HAP-1 (cell line): Measurements from ENCODE around the gene NXPH4.

ENCODE experiments used
- DNase-seq, 2 experiments: peaks; one replicate each; pipeline ENCODE4 v3.0.0-alpha.2; 2016 to 2020; ENCODE audit warnings: low spot score in 2 of 2
- H3K27me3 ChIP-seq: fragments of 250-450 bp; sonication (Bioruptor Pico); 2 replicates; pipeline ENCODE4 v1.5.1; 2020; ENCODE audit warnings: low read depth, mild to moderate bottlenecking, moderate library complexity
- H3K36me3 ChIP-seq: fragments of 250-450 bp; sonication (Bioruptor Pico); replicated peaks from 2 replicates; pipeline ENCODE4 v1.5.1; 2020; ENCODE audit warnings: mild to moderate bottlenecking
- H3K4me1 ChIP-seq: fragments of 250-450 bp; sonication (Bioruptor Pico); 2 replicates; pipeline ENCODE4 v1.5.1; 2020; ENCODE audit warnings: mild to moderate bottlenecking
- H3K4me3 ChIP-seq: fragments of 250-450 bp; sonication (Bioruptor Pico); 2 replicates; pipeline ENCODE4 v1.5.1; 2020; ENCODE audit warnings: mild to moderate bottlenecking, moderate library complexity
- H3K9me3 ChIP-seq: fragments of 250-450 bp; sonication (Bioruptor Pico); 2 replicates; pipeline ENCODE4 v1.5.1; 2020; ENCODE audit warnings: mild to moderate bottlenecking, moderate library complexity
- in situ Hi-C: fragments of 300-500 bp; cut with MboI; formaldehyde crosslinking; loops from 3 replicates; pipeline ENCODE4 v1.14.3; 2020; ENCODE audit warnings: low sequenced_read_pairs, inconsistent platforms, mixed read lengths

NXPH4 gene

GRCh38 chr12:57237932-57238853 lies 21.6 kb downstream of the NXPH4 start:
- in situ Hi-C loops = no loop called here
- Histone ChIP-seq H3K36me3 (peaks cover 26% of the 10 kb centered on the region), H3K27me3 (no peaks in the 10 kb centered on the region), H3K4me3 (peak overlapping the region; percentile 54), H3K9me3 (no peaks in the 10 kb centered on the region), H3K4me1 (peaks cover 22% of the 10 kb centered on the region)
- peak in 1 of 2 experiments; percentile 40 for DNase-seq

DNA sequence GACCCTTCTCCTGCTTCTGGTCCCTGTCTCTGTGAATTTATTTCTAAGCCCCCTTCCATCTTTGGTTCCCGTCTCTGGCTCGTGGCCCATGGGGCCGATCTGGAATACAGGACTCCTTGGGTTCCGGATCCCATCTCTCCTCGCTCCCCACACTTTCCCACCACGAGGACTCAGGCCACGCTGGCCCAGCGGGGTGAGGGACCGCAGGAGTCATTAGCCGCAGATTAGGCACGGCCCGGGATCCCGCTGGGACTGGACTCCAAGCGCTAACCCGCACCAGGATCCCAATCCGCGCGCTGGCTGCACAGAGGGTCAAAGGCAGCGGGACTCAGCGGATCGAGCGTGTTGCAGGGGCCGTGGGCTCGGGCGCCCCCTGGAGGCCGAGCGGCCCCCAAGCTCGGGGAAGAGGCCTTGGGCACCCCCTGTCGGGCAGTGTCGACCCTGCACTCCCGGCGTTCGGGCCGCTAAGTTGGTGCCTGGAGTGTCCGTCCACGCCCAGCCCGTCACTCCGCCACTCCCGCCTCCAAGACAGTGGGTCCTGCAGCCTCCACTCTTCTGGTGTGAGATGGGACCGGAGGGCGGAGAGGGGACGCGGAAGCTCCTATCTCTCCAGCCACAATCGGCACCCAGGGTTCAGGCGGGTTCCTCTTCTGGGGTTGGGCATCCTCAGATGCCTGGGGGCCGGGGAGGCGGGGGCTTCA lies 22.4 kb downstream of the NXPH4 start:
- in situ Hi-C loops = no loop called here
- Histone ChIP-seq H3K27me3 (no peaks in the 10 kb centered on the region), H3K4me1 (peaks cover 22% of the 10 kb centered on the region), H3K4me3 (peak overlapping the region; percentile 54), H3K9me3 (no peaks in the 10 kb centered on the region), H3K36me3 (peaks cover 18% of the 10 kb centered on the region)
- DNase-seq = peak; percentile 80 to 93

DNA sequence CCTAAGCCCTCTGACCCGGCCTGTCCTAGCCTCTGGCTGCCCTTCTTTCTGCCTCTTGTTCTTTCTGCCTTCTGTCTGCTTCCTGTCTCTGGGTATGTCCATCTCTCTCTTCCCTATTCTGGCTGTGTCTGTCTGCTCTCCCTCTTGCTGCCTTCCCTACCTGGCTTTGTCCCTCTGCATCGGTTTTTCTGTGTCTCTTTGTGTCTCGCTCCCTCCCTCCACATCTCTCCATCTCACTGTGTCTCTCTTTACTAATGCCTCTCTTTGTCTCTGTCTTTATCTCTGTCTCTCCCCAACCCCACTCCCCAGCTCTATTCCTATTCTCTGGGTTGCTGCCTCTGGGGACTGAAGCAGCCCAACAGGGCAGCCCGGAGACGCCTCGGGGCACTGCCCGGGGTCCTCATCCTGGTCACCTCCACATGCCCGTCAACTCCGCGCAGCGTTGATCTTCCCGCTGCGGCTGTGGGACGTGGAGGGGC lies 23.0 kb downstream of the NXPH4 start:
- H3K4me3 ChIP-seq = peak overlapping the region; percentile 54
- no peak for DNase-seq
- H3K27me3 ChIP-seq = no peaks in the 10 kb centered on the region
- peaks cover 22% of the 10 kb centered on the region for H3K4me1 ChIP-seq
- peaks cover 11% of the 10 kb centered on the region for H3K36me3 ChIP-seq
- H3K9me3 ChIP-seq = no peaks in the 10 kb centered on the region
- in situ Hi-C loops = no loop called here

- in situ Hi-C loops = no loop called here
- peak; percentile 56 to 75 for DNase-seq
Observed at GRCh38 chr12:57240066-57240921, 23.7 kb downstream of the NXPH4 start.

GRCh38 chr12:57240926-57241401 lies 24.4 kb downstream of the NXPH4 start:
- DNase-seq = peak in 1 of 2 experiments; percentile 66
- H3K4me1 ChIP-seq = peaks cover 22% of the 10 kb centered on the region
- peak overlapping the region; percentile 54 for H3K4me3 ChIP-seq
- no peaks in the 10 kb centered on the region for H3K36me3 ChIP-seq
- in situ Hi-C loops = no loop called here
- H3K27me3 ChIP-seq = no peaks in the 10 kb centered on the region
- H3K9me3 ChIP-seq = no peaks in the 10 kb centered on the region

More at GRCh38 chr12:57240066-57240921, 23.7 kb downstream of the NXPH4 start:
- Histone ChIP-seq H3K27me3 (no peaks in the 10 kb centered on the region), H3K4me3 (peak overlapping the region; percentile 54), H3K36me3 (peaks cover 5% of the 10 kb centered on the region), H3K9me3 (no peaks in the 10 kb centered on the region), H3K4me1 (peaks cover 22% of the 10 kb centered on the region)

GRCh38 chr12:57241402-57242310 lies 25.1 kb downstream of the NXPH4 start:
- Histone ChIP-seq H3K27me3 (no peaks in the 10 kb centered on the region), H3K4me1 (peaks cover 22% of the 10 kb centered on the region), H3K36me3 (no peaks in the 10 kb centered on the region), H3K4me3 (peak overlapping the region; percentile 54), H3K9me3 (no peaks in the 10 kb centered on the region)
- DNase-seq = no peak
- in situ Hi-C loops = no loop called here

DNA sequence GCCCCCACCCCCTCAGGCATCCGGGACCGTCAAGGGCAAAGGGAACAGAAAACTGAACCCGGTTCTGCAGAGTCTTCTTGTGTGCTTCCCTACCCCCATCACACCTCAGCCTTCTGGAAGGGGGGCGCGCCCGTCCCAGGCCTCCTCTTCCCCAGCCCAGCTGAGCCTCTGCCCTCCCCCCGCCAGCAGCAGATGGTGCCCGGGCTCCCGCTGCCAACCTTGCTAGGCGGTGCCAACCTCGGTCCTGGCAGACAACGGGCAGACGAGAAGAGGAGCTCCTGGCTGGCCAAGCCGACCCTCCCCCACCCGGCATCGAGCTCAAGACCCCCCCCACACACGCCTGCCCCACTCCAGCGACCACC lies 25.7 kb downstream of the NXPH4 start:
- DNase-seq = no peak
- in situ Hi-C loops = no loop called here
- Histone ChIP-seq H3K4me3 (no peak overlapping the region), H3K9me3 (no peaks in the 10 kb centered on the region), H3K36me3 (no peaks in the 10 kb centered on the region), H3K4me1 (peaks cover 22% of the 10 kb centered on the region), H3K27me3 (no peaks in the 10 kb centered on the region)

- Histone ChIP-seq H3K36me3 (no peaks in the 10 kb centered on the region), H3K4me3 (peak overlapping the region; percentile 36), H3K4me1 (peaks cover 22% of the 10 kb centered on the region), H3K27me3 (no peaks in the 10 kb centered on the region), H3K9me3 (no peaks in the 10 kb centered on the region)
- in situ Hi-C loops = no loop called here
- DNase-seq = peak; percentile 34 to 90
Observed at GRCh38 chr12:57242691-57243454, 26.3 kb downstream of the NXPH4 start.

DNA sequence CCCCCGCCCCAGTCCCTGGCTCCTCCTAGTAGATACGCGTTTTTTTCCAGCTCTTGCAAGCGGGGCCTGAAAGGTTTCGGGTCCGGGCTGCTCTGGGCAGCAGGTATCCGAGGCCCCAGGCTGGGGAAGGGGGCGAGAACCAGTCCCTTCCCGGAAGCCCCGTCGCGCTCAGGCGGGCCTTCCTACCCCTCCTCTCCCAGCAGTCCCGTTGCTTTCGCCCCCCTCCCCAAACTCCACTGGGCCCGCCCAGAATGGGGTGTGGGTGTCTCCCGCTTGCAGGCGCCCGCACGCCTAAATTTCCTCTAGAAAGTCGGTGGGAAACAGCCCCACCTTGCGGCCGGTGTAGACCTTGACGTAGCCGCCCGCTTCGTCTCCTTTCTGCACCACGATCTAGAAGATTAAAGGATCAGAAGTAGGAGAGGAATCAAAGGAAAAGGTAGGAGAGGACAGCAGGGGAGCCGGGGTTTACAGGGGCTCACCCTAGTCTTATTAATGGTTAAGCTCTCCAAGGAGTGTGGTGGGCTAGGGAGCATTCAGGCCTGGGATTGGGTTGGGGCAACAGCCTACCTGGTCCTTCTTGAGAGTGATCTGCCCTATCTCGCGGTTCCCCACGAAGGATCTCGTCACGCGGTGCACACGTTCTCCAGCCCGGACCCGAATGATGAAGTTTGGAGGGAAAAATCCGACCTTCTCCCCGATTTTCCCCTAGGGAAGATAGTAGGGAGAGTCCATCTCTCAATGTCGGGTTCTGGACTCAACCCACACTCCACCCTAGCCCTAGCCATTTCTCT lies 27.1 kb downstream of the NXPH4 start:
- Histone ChIP-seq H3K9me3 (no peaks in the 10 kb centered on the region), H3K36me3 (no peaks in the 10 kb centered on the region), H3K4me3 (peak overlapping the region; percentile 36), H3K4me1 (peaks cover 17% of the 10 kb centered on the region), H3K27me3 (no peaks in the 10 kb centered on the region)
- peak; percentile 74 to 92 for DNase-seq
- in situ Hi-C loops = no loop called here

DNA sequence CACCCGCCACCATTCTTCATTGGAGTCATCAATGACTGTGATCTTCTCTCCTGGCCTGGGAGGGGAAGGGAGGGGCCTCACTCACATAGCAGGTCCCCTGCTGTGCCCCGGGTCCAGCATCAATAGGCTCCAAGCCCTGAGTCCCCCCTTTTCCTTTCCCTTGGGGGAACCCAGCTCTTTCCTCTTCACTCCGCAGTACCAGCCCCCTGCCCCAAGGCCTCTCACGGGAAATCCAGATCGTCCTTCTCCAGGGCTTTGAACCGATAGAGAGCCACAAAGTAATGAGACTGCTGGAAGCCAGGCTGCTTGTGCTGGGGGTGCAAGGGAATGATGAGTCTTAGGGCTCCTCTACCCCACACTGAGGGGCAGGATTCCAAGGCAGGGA lies 27.7 kb downstream of the NXPH4 start:
- no peak for DNase-seq
- Histone ChIP-seq H3K36me3 (no peaks in the 10 kb centered on the region), H3K27me3 (no peaks in the 10 kb centered on the region), H3K9me3 (no peaks in the 10 kb centered on the region), H3K4me3 (no peak overlapping the region), H3K4me1 (peaks cover 15% of the 10 kb centered on the region)
- in situ Hi-C loops = no loop called here

GRCh38 chr12:57247041-57247440 lies 30.4 kb downstream of the NXPH4 start:
- Histone ChIP-seq H3K4me3 (no peak overlapping the region), H3K4me1 (peaks cover 2% of the 10 kb centered on the region; the same call in 1 of the 2 replicates), H3K9me3 (no peaks in the 10 kb centered on the region), H3K36me3 (no peaks in the 10 kb centered on the region), H3K27me3 (no peaks in the 10 kb centered on the region)
- in situ Hi-C loops = no loop called here
- no peak for DNase-seq
